GM10847 (cell line): ENCODE results near the gene BUB1.
A peak's percentile ranks its signal among the peaks of the same experiment; 100 is the strongest.

Experiments
- POLR2A ChIP-seq: IDR thresholded peaks from 2 replicates; pipeline ENCODE4 v1.6.1; 2011; ENCODE audit not compliant: insufficient read length; ENCODE audit errors: extremely low read depth

Gene BUB1

DNA sequence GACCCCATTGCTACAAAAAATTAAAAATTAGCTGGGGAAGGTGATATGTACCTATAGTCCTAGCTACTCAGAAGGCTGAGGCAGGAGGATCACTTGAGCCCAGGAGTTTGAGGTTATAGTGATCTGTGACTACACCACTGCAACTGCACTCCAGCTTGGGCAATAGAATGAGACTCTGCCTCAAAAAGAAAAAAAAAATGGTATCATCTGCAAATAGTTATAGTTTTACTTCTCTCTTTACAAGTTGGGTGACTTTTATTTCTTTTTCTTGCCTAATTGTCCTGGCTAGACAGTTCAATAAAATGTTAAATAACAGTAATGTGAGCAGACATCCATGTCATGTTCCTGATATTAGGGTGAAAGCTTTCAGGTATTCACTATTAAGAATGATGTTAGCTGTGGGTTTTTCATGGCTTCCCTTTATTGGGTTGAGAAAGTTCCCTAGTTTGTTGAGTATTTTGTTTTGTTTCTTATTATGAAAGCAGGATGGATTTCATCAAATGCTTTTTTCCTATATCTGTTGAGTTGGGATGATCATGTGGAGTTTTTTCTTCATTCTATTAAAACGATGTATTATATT, 29.6 kb upstream of the BUB1 start:
- TF ChIP-seq POLR2A, result no peak

DNA sequence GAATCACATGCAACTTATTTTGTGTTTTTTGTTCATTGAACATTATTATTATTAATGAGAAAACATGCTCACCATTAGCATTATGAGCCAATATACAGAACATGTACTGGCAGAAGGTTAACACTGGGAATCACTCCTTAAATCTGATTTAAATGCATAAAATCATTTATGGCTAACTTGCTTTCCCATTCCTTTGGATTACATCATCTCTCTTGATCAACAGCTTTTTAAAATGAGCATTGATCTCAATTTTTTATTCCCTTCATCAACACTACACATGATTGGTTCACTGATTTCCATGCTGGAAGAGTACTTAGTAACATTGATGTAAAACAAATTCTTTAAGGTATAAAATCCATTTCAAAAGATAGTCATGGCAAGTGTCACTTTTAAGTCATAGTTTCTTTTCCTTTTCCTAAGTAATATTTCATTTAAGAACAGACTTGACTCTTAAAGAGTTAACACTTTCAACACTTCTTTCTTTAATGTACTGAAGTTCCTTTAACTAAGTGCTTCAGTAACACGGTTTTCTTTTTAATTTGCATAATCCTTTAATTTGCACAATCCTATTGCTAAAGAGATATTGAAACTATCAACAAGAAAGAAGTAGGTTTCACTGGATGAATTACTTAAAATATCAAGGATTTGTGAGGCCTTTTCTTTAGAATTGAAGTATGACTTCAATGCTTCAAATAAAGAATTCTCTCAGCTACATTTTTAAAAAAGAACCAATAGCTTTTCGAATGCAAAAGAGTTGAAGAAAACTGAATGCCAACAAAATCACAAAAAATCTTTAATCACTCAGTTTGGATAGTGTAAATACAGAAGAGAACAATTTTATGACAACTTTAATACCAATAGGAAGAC, 24.9 kb upstream of the BUB1 start:
- no peak for TF ChIP-seq POLR2A

GRCh38 chr2:110691612-110692258, 13.9 kb upstream of the BUB1 start:
- TF ChIP-seq POLR2A, result no peak

- TF ChIP-seq POLR2A, result no peak
These were observed 12.5 kb upstream of the BUB1 start for GRCh38 chr2:110690083-110690965.

GRCh38 chr2:110688594-110689091, 10.8 kb upstream of the BUB1 start:
- TF ChIP-seq POLR2A, result no peak

- no peak for TF ChIP-seq POLR2A
These were observed 5.0 kb upstream of the BUB1 start for GRCh38 chr2:110682872-110683271.

- no peak for TF ChIP-seq POLR2A
These were observed 4.4 kb upstream of the BUB1 start for GRCh38 chr2:110682267-110682666.

GRCh38 chr2:110680709-110681108, 2.8 kb upstream of the BUB1 start:
- TF ChIP-seq POLR2A, result no peak

DNA sequence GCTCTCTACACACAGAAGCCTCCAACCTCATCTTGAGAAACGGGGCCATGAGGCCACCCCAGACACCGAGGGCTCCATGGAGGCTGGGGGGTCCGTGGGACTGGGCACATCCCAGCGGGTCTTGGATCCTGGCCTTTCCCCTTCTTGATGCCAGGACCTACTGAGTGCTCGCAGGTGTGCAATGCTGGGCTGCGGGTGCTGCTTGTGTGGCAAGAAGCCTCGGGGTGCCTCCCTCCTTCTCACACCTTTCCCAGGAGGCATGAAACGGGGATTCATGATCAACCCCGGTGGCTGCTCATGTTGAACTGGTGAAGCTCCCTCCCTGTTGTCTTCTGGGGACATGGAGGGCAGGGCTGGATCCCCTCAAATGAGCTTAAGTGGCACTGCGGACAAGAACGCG, 2.0 kb upstream of the BUB1 start:
- TF ChIP-seq POLR2A, result no peak

GRCh38 chr2:110679337-110679707, 1.5 kb upstream of the BUB1 start:
- no peak for TF ChIP-seq POLR2A

- peak; percentile 11 for TF ChIP-seq POLR2A
These were observed 834 bp upstream of the BUB1 start for GRCh38 chr2:110678457-110679336.

GRCh38 chr2:110677080-110677479, 783 bp downstream of the BUB1 start:
- no peak for TF ChIP-seq POLR2A

DNA sequence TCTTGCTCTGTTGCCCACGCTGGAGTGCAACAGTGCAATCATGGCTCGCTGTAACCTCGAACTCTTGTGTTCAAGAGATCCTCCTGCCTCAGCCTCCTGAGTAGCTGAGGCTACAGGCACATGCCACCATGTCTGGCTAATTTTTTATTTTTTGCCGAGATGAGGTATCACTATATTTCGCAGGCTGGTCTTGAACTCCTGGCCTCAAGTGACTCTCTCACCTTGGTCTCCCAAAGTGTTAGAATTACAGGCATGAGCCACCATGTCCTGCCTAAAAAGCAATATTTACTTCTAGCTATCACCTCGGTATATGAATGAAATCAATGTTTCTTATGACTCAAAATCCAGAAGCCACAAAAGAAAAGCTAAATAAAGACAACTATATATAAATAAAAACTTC, 2.2 kb downstream of the BUB1 start:
- TF ChIP-seq POLR2A, result no peak
